Stimulated activated effector memory CD8-positive, alpha-beta T cell treated with anti-CD3 and anti-CD28 coated beads, Interleukin-12 subunit alpha, Interleukin-12 subunit beta, amount 100 ng/mL, for 72 hours (primary cell): ENCODE data around the gene DDX41.
"Not testable (repeated sequence)": the region's sequence is repeated elsewhere in the genome, so short reads cannot be mapped to it uniquely, and the experiment has no call there.

Experiments
- ATAC-seq: fragments of 150-1000 bp; cut with Tn5 transposase; 2 replicates; pipeline ENCODE4 v1.10.0; 2021
- DNase-seq, 2 donors: peaks; one replicate each; pipeline ENCODE4 v3.0.0; 2021 to 2022; ENCODE audit warnings: low spot score in 2 of 2
- H3K27ac Mint-ChIP-seq: one replicate; pipeline ENCODE4 v1.8.0; 2022; ENCODE audit warnings: mild to moderate bottlenecking, mixed read lengths
- H3K36me3 Mint-ChIP-seq: one replicate; pipeline ENCODE4 v1.8.0; 2022; ENCODE audit warnings: mild to moderate bottlenecking, mixed read lengths
- H3K4me1 Mint-ChIP-seq: one replicate; pipeline ENCODE4 v1.8.0; 2022; ENCODE audit warnings: mixed read lengths
- H3K4me3 Mint-ChIP-seq: one replicate; pipeline ENCODE4 v1.8.0; 2022; ENCODE audit warnings: mild to moderate bottlenecking, mixed read lengths
- H3K9me3 Mint-ChIP-seq: one replicate; pipeline ENCODE4 v1.8.0; 2022; ENCODE audit warnings: mixed read lengths

Gene DDX41

GRCh38 chr5:177516601-177517568 lies at the start of gene DDX41:
Gene DDX41, minus strand, starts transcription at chr5:177516961. Its CDS starts 16 bp downstream, at chr5:177516945.
- H3K36me3 Mint-ChIP-seq: peaks cover 84% of the 10 kb centered on the region
- H3K4me3 Mint-ChIP-seq: peak within 1 kb of the TSS; percentile 89
- no peaks in the 10 kb centered on the region for H3K9me3 Mint-ChIP-seq

GRCh38 chr5:177565046-177565445 lies 48.3 kb upstream of the DDX41 start:
- Mint-ChIP-seq H3K36me3 (no peaks in the 10 kb centered on the region), H3K4me3 (no peak overlapping the region), H3K4me1 (peaks cover 6% of the 10 kb centered on the region), H3K9me3 (no peaks in the 10 kb centered on the region), H3K27ac (no peak overlapping the region)
- DNase-seq (no peak), ATAC-seq (no peak)

More at GRCh38 chr5:177516601-177517568, at the start of gene DDX41:
- DNase-seq: peak; percentile 88 to 98
- Mint-ChIP-seq H3K4me1 (peaks cover 67% of the 10 kb centered on the region), H3K27ac (peak within 1 kb of the TSS; percentile 96)
- peak; percentile 89 for ATAC-seq

DNA sequence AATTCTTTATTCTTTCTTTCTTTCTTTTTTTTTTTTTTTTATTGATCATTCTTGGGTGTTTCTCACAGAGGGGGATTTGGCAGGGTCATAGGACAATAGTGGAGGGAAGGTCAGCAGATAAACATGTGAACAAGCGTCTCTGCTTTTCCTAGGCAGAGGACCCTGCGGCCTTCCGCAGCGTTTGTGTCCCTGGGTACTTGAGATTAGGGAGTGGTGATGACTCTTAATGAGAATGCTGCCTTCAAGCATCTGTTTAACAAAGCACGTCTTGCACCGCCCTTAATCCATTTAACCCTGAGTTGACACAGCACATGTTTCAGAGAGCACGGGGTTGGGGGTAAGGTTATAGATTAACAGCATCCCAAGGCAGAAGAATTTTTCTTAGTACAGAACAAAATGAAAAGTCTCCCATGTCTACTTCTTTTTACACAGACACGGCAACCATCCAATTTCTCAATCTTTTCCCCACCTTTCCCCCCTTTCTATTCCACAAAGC lies 42.7 kb upstream of the DDX41 start:
- H3K4me3 Mint-ChIP-seq, DNase-seq, H3K9me3 Mint-ChIP-seq, H3K27ac Mint-ChIP-seq, H3K36me3 Mint-ChIP-seq, ATAC-seq: not testable (repeated sequence)
- H3K4me1 Mint-ChIP-seq: peaks cover 11% of the 10 kb centered on the region

GRCh38 chr5:177557796-177558195 lies 41.0 kb upstream of the DDX41 start:
- ATAC-seq (no peak), DNase-seq (no peak)
- H3K27ac Mint-ChIP-seq: no peak overlapping the region
- no peaks in the 10 kb centered on the region for H3K9me3 Mint-ChIP-seq
- H3K36me3 Mint-ChIP-seq: peaks cover 3% of the 10 kb centered on the region
- peaks cover 19% of the 10 kb centered on the region for H3K4me1 Mint-ChIP-seq
- H3K4me3 Mint-ChIP-seq: no peak overlapping the region

GRCh38 chr5:177557041-177557647 lies 40.4 kb upstream of the DDX41 start:
- Mint-ChIP-seq H3K36me3 (peaks cover 10% of the 10 kb centered on the region), H3K4me3 (no peak overlapping the region), H3K9me3 (no peaks in the 10 kb centered on the region), H3K4me1 (peaks cover 25% of the 10 kb centered on the region), H3K27ac (no peak overlapping the region)
- ATAC-seq: no peak
- DNase-seq: no peak

- ATAC-seq: no peak
- H3K4me1 Mint-ChIP-seq: peaks cover 29% of the 10 kb centered on the region
- peak overlapping the region; percentile 82 for H3K4me3 Mint-ChIP-seq
- DNase-seq: no peak
- no peak overlapping the region for H3K27ac Mint-ChIP-seq
- H3K9me3 Mint-ChIP-seq: no peaks in the 10 kb centered on the region
- H3K36me3 Mint-ChIP-seq: peaks cover 24% of the 10 kb centered on the region
Observed at GRCh38 chr5:177555665-177556064, 38.9 kb upstream of the DDX41 start.

- ATAC-seq (no peak), DNase-seq (no peak)
- H3K36me3 Mint-ChIP-seq: peaks cover 29% of the 10 kb centered on the region
- peak overlapping the region; percentile 82 for H3K4me3 Mint-ChIP-seq
- H3K9me3 Mint-ChIP-seq: no peaks in the 10 kb centered on the region
- H3K4me1 Mint-ChIP-seq: peaks cover 29% of the 10 kb centered on the region
- peak overlapping the region; percentile 87 for H3K27ac Mint-ChIP-seq
Observed at GRCh38 chr5:177555228-177555627, 38.5 kb upstream of the DDX41 start.

DNA sequence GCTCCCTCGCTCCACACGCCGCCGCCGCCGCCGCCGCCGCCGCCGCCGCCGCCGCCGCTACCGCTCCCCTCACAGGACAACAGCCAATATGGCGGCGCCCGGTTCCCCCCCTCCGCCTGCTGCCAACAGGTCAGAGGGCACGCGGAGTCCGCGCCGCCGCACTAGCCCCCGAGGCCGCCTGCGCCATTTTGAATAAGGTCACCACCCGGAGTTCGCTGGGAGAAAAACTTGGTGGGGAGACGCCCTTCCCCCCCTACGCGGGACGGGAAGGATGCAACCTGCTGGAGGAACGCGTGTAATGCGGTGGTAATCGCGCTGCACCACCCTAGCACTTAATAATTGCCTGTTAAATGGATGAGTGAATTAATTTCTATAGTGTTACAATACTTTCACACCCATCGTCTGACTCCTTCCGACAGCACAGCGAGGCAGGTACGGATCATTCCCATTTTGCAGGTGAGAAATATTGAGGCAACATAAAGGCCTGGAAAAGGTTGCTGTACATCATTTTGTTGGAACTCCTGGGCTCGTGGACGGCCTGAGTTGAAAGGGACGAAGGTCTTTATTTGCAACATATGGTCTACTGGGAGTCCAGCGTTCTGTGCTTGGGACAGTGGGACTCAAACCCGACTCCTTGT lies 37.8 kb upstream of the DDX41 start, which contains the start of gene FAM193B:
FAM193B (minus strand) TSS at position 90 of the 638 bp plus-strand sequence. CDS start 105 bp downstream, outside the sequence.
- H3K4me1 Mint-ChIP-seq: peaks cover 29% of the 10 kb centered on the region
- H3K36me3 Mint-ChIP-seq: peaks cover 31% of the 10 kb centered on the region
- H3K9me3 Mint-ChIP-seq: no peaks in the 10 kb centered on the region
- peak within 1 kb of the TSS; percentile 82 for H3K4me3 Mint-ChIP-seq
- H3K27ac Mint-ChIP-seq: peak within 1 kb of the TSS; percentile 87
- DNase-seq: peak; percentile 91 to 99
- ATAC-seq: peak; percentile 98

DNA sequence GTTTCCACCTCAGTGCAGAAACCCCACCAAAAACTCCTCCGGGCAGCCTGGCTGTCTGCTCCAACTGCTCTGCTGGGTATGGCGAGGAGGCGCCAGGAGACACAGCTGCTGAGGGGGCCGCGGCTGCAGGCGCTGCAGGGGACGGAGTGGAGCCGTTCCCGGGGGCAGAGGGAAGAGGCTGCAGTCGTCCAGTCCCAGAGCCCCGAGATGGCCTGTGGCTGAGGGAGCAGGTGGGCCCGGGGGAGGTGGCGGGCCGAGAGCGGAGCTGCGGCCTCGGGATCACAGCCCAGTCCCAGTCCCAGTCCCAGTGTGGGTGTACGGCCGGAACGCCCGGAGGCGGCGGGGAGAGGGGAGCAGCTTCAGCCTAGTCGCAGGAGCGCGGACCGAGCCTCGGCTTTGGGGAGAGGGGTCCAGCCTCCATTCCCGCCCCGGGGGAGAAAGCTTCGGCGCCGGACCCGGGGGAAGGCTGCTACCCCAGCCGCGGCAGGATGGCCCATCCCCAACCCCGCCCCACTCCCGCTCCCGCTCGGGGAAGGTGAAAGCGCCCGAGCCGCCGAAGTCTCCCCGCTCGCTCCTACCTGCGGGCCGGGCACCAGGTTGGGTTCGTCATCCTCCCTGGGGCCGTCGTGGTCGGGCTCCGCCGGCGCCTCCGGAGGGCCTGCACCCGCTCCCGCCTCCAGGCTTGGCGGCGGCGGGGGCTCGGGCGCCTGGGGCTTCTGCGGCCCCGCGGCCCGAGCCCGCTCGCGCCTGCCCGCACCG lies 37.1 kb upstream of the DDX41 start:
- Mint-ChIP-seq H3K4me3 (peak overlapping the region; percentile 82), H3K27ac (peak overlapping the region; percentile 87), H3K9me3 (no peaks in the 10 kb centered on the region), H3K4me1 (peaks cover 29% of the 10 kb centered on the region), H3K36me3 (peaks cover 31% of the 10 kb centered on the region)
- ATAC-seq (peak; percentile 64), DNase-seq (peak; percentile 30 to 71)

- Mint-ChIP-seq H3K9me3 (no peaks in the 10 kb centered on the region), H3K4me1 (peaks cover 29% of the 10 kb centered on the region), H3K36me3 (peaks cover 31% of the 10 kb centered on the region), H3K27ac (peak overlapping the region; percentile 76), H3K4me3 (peak overlapping the region; percentile 82)
- DNase-seq (no peak), ATAC-seq (no peak)
Observed at GRCh38 chr5:177552839-177553455, 36.2 kb upstream of the DDX41 start.

DNA sequence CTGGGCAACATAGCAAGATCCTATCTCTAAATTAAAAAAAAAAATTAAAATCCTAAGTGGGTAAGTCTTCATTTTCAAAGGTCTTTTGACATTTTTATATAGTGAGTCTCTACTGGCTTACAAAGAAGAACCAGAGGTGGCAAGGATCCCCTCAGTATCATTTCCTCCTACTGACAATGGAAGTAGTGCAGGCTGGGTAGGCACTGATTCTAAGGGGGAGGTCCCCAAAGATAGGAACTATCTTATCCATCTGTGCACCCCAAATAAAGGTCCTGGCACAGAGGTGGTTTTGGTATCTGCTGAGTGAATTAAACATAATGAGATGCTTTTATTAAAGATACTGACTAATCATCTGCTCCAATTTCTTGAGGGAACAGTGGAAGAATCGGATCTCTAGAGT lies 33.4 kb upstream of the DDX41 start:
- no peak for ATAC-seq

GRCh38 chr5:177548495-177548894 lies 31.7 kb upstream of the DDX41 start:
- peaks cover 29% of the 10 kb centered on the region for H3K4me1 Mint-ChIP-seq

More for the DNA sequence above, 33.4 kb upstream of the DDX41 start:
- H3K27ac Mint-ChIP-seq: no peak overlapping the region
- no peaks in the 10 kb centered on the region for H3K9me3 Mint-ChIP-seq
- no peak overlapping the region for H3K4me3 Mint-ChIP-seq
- DNase-seq: no peak
- H3K4me1 Mint-ChIP-seq: peaks cover 36% of the 10 kb centered on the region
- peaks cover 35% of the 10 kb centered on the region for H3K36me3 Mint-ChIP-seq

GRCh38 chr5:177547736-177548135 lies 31.0 kb upstream of the DDX41 start:
- DNase-seq (no peak), ATAC-seq (no peak)
- peaks cover 24% of the 10 kb centered on the region for H3K4me1 Mint-ChIP-seq
- H3K36me3 Mint-ChIP-seq: peaks cover 32% of the 10 kb centered on the region
- no peak overlapping the region for H3K4me3 Mint-ChIP-seq
- no peaks in the 10 kb centered on the region for H3K9me3 Mint-ChIP-seq
- H3K27ac Mint-ChIP-seq: peak overlapping the region; percentile 6

More at GRCh38 chr5:177548495-177548894, 31.7 kb upstream of the DDX41 start:
- no peak overlapping the region for H3K4me3 Mint-ChIP-seq
- no peaks in the 10 kb centered on the region for H3K9me3 Mint-ChIP-seq
- H3K27ac Mint-ChIP-seq: no peak overlapping the region
- ATAC-seq: no peak
- H3K36me3 Mint-ChIP-seq: peaks cover 35% of the 10 kb centered on the region
- DNase-seq: no peak

DNA sequence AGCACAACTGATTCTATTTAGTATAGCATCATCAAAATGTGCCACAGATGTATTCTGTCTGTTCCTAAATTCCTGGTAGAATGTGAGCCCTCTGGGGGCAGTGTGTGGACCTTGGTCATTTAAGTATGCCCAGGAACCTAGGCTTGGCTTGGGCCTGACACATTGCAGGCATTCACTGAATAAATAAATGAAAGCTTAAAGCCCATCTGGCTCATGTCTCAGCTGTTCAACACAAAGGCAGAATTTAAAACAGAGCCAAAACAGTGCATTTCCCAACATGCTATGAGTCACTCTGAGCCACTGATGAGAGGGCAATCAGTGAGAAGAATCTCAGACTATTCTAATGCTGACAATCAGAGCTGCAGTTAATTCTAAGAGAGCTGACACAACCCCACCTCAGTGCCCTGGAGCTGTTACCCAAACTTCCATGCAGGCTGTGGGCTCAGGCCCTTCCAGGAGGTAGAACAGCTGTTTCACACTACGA lies 29.5 kb upstream of the DDX41 start:
- DNase-seq: no peak
- ATAC-seq: peak; percentile 61
- H3K36me3 Mint-ChIP-seq: peaks cover 28% of the 10 kb centered on the region
- H3K27ac Mint-ChIP-seq: peak overlapping the region; percentile 80
- no peak overlapping the region for H3K4me3 Mint-ChIP-seq
- H3K4me1 Mint-ChIP-seq: peaks cover 20% of the 10 kb centered on the region
- H3K9me3 Mint-ChIP-seq: no peaks in the 10 kb centered on the region
